Occipital lobe (tissue), 2 donors: ENCODE results near the gene FRMD4A. TPM values are rescaled to one million over a fixed set of nuclear protein-coding genes. Genes with fewer than 3 reads are reported as not detected.

Experiments used
- DNase-seq: peaks from one replicate; lab custom pipeline; 2025; lab: John Stamatoyannopoulos, UW
- total RNA-seq: library from RNA; depleted of rRNA; stranded (reverse); fragments of >200 nt; gene quantifications from one replicate; pipeline ENCODE4 v1.2.3, GENCODE V29; 2014

The FRMD4A gene
- total RNA-seq, 1 donor from 2014 or later, result 153 TPM

DNA sequence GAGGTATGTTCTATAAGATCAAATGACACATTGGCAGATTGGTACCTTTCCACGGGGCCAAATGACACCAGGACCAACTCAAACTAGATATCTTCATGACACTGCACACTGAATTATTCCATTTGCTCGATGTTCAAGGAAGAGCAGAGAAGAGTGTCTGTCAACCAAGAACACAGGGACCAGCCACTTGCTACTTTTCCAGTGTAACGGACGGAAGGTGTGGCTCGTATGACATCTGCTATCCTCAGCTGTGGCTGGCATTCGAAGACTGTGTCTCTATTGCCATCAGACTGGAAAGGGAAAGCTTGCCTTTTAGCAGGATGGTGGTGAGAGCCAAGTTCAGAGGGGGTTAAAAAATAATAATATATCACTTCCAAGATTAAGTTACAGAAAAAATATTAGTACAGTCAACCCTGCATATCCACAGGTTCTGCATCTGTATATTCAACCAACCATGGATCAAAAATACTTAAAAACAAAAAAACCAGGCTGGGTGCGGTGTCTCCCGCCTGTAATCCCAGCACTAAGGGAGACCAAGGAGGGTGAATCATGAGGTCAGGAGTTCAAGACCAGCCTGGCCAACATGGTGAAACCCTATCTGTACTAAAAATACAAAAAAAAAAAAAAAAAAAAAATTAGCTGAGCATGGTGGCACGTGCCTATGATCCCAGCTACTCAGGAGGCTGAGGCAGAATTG lies 506.9 kb downstream of the FRMD4A start:
- no peak for DNase-seq

DNA sequence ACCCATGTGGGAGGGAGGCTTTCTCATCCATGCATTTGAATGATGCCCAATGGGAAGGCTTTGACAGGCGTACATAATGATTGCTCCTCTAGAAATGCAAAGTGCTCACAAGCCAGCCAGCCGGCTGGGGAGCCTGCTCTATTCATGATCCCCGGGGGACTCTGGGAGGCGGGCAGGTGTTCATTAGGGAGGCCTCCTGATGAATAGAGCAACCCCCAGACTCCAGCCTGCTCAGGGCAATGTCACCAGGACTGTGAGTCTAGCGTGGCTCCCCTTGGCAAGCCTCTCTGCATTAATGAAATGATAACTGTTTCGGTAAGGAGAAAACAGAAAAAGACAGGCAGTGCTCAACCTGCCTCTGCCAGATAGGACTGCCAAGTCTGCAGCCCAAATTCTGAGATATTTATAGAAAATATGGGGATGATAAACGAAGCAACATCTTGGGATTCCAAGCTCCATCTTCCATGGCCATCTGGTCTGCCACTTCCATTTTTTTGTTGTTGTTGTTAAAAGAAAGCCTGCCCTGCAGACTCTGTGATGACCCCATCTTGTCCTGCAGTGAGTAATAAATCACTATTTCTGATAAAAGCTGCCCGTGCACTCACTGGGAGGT lies 507.5 kb downstream of the FRMD4A start:
- DNase-seq, result peak; percentile 7

DNA sequence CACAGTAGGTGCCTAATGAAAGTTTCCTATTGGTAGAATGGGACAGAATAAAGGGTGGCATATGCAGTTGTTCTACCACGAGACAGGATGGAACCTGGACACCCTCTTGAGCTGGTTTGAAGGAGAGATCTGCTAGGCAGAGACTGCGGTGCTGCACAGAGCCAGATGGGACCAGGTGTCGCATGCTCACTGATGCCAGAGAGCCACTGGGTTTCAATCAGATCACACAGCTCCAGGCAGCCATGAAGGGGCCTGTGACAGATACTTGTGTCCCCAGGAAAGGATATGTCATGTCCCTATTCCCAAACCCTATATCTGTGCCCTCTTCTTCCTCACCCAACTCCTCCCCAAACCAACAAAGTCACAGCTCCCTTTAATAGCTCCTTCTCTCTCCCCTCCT lies 508.2 kb downstream of the FRMD4A start:
- no peak for DNase-seq

DNA sequence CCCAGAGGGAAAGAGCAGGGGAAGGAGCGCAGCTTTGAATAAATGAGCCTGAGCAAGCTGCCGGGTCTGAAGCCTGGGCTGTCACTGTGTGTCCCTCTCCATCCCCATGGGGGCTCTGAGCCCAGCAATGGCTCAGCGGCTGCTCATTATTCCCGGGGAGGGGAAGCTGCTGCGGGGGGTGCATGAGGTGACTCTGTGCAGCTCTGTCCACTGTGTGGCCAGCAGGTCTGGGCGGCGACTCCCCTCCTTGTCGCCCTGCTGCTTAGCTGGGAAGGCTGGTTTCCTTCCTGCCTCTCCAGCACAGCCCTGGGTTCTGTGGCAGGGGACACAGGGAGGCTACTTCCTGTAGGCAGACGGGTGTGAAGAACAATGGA lies 509.8 kb downstream of the FRMD4A start:
- no peak for DNase-seq

DNA sequence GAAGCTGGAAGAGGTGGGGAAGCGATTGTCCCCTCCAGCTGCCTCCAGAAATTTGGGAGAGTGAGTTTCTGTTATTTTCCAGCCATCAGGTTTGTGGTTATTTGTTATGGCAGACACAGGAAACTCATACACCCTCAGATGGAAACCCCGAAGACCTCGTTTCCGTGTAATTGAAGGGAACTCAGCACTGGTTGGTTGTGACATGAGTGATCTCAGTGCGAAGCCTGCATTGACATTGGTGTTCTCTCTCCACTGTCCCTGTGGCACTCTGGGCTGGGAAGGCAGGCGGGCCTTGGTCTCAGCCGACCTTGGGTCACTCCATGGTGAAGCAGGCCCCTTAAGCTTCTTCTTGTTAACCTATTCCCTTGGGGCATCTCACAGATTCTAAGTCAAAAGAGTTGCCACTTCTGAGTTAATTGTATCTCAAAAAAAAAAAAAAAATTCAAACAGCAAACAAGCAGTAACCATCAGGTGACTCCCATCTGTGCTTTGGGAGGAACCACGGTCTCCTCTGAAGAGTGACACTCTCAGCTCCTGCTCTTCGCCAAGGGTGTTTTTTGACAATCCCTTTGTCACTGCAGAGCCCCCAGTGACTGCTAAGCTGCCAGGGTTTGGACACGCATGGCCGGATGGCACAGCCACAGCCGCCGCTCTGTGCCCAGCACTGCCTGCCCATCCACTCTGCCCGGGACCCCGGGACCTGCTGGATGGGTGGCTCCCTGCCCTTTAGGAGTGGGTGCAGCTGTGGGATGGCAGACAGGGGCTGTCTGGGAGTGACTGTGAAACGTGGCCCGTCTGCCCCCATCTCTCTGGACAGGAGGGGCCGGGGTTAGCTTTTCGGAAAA lies 510.4 kb downstream of the FRMD4A start:
- no peak for DNase-seq

DNA sequence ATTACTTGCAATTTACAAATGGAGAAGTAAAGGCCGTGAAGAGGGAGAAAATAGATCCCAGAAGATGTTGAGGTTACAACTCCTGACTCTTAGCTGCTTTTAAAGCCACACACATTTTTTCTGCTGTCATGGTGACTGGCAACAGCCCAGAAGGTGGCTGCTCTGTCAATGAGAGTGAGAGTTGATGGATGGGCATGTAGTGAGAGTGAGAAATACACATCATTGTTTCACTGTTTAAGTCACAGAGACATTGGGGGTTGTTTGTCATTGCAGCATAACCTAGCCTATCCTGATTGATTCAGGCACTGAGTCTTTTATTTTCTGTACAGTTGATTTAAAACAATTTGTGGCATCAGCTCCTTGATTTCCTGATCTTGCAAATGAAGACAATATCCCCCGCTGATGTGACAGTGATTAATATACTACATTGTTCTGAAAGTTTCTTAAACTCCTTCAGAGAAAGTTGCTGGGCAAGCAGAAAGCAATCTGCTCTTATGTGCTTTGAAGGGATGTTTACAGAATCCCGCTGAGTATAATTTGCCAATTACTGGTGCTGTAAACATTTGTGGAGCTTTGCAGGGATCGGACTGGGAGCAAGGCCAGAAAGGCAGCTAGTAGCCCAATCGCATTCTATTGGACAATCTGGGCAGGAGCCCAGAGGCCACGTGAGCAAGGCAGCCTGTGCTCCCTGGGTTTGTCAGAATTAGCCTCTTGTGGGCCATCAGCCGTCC lies 514.4 kb downstream of the FRMD4A start:
- DNase-seq, result peak; percentile 15

DNA sequence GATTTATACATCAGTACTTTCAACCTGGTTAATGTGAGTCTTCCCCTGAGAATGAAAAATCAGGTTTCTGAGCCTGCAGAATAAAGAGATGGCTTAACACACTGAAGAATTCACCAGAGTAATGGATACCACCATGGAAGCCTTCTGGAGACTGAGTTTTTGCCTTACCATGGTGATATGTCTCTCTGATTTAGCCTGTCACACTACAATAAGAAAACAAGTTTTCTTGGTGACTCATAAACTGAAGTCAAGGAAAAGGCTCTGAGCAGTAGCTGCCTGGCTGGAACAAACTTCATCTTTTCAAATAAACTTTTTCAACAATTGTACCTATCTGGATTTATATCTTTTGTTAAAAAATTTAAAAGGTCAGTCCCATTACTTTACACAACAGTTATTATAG lies 515.0 kb downstream of the FRMD4A start:
- no peak for DNase-seq

DNA sequence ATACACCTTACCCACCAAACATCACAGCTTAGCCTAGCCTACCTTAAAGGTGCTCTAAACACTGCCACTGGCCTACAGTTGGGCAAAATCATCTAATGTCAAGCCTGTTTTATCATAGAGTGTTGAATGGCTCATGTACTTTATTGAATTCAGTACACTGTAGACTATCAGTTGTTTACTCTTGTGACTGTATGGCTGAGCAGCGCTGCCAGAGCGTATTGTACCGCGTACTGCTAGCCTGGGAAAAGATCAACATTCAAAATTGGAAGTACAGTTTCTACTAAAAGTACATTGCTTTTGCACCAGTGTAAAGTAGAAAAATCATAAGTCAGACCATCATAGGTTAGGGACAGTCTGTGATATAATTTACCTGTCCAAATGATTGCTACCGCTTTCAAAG lies 517.2 kb downstream of the FRMD4A start:
- no peak for DNase-seq

DNA sequence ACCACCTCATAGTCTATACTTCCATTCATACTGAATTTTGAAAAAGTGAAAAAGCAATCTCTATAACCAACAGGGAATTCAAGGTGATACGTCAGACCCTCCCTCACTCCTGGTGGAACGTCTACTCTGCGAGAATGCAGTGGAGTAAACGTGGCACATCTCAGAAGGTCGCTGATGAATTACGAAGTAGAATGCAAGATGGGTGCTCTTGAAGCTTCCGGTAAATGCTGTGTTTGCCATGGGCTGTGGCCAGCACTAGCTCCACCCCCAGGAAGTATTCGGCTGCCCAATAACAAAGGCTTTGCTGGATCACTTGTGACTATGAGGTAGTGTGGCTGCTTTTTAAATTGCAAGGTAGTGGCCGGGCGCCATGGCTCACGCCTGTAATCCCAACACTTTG lies 517.9 kb downstream of the FRMD4A start:
- no peak for DNase-seq

DNA sequence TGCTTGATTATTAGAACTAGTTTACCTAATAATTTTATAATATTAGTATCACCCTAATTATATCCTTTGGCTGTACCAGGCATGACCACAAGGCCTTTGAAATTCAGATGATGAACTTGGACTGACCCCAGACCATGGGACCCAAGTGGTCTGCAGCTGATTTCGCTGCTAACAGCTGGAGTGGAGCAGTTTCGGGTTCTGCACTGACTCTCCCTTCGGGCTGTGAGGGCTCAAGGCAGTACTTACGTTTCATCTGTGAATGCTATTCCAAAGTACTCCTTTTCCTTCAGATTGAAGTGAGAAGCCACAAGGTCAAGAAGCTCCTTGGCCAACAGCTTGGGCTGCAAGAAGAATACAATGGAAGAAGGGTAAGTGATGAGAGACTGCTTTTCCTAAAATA lies 520.2 kb downstream of the FRMD4A start:
- no peak for DNase-seq

DNA sequence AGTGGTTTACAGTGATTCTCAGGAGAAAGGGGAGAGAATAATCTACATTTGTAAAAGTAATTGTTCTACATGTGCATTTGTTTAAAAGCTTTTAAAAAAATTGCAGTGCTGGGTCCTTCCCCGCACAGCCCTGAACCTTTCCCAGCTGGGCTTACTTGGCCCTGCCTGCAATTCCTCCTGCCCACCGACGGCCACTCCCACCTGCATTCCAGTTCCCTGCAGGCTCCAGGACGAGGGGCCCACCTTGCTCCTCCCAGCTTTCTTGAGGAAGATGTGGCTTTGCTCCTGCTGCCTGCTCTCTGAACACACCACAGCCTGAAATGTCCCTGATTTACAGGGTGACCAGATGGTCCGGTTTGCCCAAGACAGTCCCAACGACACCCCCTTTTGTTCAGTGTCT lies 521.3 kb downstream of the FRMD4A start:
- DNase-seq, result no peak

DNA sequence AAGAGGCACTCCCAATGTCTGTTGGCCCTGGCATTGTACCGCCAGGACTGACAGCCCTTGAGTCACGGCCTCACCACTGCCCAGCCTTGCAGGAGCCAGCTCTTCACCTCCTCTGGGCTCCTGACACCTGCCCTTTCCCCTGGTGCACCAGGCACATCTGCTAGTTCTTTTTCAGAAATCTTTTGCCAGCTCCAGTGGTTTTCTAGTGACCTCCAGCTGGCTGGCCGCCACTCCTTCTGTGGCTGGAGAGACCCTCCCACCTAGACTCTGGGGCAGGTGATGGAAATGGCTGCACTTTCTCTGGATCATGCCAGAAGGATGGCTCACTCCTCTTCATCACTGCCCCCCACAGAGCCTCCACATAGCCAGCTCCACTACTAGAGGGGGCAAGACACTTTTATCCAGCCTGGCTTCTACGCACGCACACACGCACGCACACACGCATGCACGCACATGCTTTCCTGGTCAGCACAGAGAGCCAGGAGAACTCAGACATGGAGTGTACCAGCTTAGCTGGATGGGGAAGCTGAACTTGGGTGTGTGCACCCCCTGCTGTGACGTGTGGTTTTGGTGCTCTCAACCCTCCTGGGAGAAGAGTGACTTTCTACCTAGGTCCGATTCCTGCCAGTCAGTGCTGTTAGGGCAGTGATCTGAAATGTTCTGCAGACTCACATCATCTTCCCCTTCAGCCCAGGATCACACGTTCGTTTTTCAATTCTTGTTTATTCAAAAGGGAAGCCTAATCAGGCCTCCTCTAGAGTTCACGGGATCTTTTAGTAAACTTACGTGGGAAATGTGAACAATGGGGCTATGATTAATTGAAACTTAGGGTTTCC lies 522.0 kb downstream of the FRMD4A start:
- no peak for DNase-seq

DNA sequence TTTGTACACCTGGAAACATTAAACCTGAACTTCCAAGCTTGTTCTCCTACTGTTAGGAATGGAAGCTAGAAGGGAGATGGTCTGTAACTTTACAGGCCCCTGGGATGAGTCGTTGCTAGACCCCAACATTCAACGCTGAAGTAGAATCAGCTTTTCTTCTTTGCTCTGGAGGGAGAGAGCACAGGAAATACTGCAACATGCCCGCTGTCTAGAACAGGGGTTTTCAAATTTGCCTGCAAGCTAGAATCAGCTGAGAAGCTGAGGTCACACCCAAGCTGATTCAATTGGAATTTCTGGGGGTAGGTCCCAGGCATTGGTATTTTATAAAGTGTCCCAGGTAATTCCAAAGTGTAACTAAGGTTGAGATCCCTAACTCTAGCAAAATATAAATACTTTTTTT lies 524.3 kb downstream of the FRMD4A start:
- no peak for DNase-seq

DNA sequence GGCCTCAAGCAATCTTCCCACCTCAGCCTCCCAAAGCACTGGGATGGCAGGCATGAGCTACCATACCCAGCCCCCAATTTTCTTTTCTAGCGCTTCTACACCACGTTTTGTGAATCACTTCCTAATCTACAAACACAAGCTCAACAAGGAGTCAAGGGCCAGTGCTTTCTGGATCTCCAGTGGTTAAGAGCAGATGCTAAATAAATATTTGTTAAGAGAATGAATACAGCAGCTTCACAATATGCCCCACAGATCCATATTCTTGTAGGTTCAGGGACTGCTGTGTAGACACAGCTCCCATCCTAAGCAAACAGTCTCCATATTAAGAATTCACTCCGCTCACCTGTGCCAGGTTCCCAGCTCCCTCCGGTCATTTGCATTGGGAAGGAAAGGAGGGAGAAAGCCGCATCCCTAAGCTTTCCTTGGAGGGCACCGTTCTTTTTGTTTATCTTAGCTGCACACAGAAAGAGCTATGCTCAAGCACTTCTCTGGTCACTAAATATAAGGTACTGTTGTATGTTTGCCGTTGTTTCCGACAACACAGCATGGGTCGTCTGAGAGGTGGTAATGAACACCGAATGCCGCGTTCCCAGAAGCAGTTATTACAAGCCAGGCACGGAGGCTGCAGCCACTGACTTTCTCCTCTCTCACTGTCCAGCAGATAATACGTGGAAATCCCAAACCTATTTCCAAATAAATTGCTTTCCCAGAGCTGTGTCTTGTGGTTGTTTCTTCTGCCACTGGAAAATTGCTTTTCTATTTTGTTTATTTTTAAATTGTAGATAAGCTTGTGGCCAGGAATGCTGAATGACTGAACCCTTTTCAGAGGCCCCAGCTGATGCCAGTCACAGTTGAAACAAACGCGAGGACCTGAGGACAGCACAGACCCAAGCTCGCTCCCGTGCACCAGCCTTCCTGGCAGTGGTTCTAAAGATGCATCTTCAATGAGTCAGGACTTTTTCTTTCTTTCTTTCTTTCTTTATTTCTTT lies 526.9 kb downstream of the FRMD4A start:
- DNase-seq, result no peak

DNA sequence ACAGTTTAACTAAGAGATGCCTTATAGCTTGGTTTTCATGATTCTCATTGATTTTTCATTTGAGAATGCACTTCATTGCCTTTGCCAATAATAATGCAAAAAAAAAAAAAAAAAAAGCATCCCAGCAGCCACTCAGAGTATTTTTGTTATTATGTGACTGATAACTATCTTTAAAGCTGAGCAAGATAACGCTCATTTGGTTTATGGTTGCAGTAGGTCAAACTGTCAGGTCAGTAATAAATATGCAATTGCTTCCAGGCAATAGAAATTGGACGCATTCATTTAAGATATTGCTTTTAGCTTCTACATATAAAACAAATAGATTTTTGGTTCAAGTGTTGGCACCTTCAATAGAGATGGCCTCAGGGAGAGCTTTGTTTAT lies 528.8 kb downstream of the FRMD4A start:
- no peak for DNase-seq

DNA sequence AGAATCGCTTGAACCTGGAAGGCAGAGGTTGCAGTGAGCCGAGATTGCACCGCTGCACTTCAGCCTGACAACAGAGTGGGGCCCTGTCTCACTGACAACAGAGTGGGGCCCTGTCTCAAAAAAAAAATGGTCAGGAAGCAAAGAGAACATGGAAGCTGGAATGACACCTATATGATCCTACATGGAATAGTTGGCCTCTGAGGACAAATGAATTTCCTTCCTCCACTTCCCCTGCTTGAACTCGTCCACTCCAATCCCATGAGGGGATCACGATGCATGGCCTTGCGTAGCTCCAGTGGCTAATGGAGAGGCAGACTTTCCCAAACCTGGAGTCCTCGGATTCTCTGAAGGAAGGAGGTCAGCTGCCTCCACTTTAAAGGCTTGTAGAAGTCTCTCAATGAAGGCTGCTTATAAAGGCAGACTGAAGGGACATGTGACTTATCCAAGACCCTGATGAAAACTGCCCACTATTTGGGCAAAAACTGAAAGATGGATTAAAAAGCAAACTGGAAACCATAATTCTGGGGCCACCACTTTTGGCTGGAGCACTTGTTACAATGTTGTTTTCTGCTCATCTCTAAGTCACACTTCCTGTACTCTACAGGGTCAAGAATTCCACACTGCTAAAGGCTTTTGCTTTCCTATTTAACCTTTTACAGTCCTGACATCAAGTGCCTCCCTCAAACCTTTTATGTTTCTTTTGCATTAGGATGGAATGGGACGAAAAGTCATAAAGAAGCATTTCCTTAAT lies 529.4 kb downstream of the FRMD4A start:
- no peak for DNase-seq

DNA sequence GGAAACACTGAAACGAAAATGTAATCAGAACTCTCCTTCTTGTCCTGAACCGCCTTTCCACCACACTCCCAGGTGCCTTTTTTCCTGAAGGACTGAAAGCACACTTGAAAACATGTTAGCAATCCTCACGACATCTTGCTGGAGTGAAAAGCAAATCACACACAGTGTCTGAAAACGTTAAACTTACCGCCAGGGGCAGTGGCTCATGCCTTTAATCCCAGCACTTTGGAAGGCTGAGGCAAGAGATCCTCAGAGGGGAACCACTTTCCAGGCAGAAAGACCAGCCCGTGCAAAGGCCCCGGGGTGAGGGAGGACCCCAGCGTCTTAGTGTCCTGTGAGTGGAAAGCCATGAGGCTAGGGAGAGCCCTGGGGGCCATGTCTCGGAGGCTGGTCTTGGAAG lies 533.6 kb downstream of the FRMD4A start:
- DNase-seq, result no peak

DNA sequence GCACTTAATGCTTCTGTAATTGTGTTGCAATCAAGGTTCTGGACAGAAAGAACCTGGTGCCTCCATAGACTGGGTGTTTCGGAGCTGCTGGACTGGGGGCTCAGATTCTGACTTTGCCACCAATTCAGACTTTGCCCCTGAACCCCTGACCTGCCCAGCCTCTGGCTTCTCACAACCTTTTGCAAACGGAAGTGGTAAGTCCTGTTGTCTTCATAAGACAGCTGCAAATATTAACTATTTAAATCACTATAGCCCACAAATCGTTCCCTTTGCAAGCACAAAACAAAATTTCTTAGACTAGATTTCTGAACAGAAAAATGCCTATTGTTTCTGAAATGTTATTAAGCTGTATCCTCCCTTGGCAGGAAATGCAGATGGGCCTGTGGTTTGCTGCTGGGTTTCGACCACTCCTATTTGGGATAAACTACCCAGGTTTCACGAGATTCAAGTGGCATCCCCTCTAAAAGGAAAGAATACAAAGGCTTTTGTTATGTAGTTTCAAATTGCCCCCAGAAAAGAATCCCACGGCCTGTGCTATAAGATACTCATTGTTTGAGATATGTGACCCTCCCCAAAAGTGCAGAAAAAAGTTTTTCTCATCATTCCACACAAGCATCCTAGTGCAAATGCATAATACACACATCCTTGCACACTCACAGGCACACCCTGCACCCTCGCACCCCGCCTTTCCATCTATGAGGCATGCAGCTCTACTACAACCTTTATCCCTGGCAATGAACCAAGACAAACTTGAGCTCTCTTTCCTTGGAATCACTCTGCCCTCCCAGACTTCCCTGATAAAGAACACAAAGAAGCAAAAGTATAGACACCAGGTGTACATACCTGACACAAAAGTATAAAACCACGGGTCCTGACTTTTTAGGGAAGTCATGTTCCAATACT lies 534.8 kb downstream of the FRMD4A start:
- DNase-seq, result no peak
